COR-L47 (cell line): Measurements from ENCODE around the gene PLXNB3.

Source experiments
- DNase-seq: peaks from one replicate; lab custom pipeline; 2025; lab: John Stamatoyannopoulos, UW

Gene PLXNB3

DNA sequence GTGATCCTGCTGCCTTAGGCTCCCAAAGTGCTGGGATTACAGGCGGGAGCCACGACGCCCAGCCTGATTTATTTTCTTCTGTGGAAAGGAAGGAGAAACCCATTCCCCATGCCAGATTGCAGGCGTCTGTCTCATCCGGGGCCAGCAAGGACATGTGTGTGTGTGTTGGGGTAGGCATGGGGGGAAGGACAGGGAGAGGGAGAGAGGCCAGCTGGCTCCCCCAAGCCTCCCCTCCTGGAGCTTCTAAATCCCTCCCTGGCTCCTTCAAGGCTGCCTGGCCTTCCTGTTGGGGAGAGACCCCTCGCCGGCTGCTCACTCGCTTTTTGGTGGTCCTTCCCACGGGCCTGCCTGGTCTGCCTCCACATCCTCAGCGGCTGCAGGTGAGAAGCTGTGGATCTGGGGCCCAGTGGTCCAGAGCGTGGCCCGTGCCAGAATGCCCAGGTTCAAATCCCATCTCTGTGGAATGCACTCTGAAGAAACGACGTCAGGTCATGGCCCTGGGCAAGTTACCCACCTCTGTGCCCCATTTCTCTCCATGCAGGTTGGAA, 1.3 kb upstream of the PLXNB3 start:
- no peak for DNase-seq

GRCh38 chrX:153763298-153763932, 634 bp upstream of the PLXNB3 start:
- DNase-seq: no peak

- DNase-seq: no peak
Measured at GRCh38 chrX:153764786-153765137, 713 bp downstream of the PLXNB3 start.

- DNase-seq: no peak
Measured at GRCh38 chrX:153765138-153766079, 1.4 kb downstream of the PLXNB3 start.

DNA sequence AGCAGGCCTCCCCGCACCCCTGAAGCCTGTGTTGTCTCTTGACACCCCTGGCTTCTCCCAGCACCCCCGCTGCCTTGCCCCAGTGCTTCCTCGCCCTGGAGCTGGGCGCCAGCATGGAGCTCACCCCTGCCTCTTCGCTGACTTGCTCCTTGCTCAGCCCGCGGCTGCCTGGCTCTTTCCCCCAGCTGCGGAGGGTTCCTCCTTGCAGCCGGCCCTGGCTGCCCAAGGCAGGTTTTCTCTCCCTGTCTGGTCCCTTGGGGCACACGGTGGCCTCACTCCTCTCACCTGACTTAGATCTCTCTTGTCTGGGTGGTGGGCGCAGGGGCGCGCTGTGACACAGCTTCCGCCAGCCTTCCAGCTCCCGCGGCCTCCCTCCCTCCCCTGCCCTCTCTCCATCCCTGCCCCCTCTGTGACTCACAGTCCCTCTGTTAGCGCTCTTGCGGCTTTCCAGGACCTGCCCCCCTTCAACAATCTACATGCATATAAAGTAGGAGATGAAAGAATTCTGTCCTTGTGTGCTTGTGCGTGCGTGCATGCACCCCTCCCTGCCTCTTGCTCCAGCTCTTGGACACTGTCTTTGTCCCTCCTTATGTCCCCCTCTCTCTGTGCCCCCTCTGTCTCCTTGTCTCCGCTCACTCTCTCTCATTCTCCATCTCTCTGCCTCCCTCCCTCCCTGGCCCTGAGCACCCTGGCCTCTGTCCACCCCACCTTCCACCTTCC, 2.2 kb downstream of the PLXNB3 start:
- no peak for DNase-seq

- no peak for DNase-seq
Measured at GRCh38 chrX:153766871-153767673, 3.0 kb downstream of the PLXNB3 start.

GRCh38 chrX:153767674-153768055, 3.6 kb downstream of the PLXNB3 start:
- DNase-seq: no peak

- no peak for DNase-seq
Measured at GRCh38 chrX:153768311-153769157, 4.5 kb downstream of the PLXNB3 start.

- no peak for DNase-seq
Measured at GRCh38 chrX:153769158-153769864, 5.3 kb downstream of the PLXNB3 start.

DNA sequence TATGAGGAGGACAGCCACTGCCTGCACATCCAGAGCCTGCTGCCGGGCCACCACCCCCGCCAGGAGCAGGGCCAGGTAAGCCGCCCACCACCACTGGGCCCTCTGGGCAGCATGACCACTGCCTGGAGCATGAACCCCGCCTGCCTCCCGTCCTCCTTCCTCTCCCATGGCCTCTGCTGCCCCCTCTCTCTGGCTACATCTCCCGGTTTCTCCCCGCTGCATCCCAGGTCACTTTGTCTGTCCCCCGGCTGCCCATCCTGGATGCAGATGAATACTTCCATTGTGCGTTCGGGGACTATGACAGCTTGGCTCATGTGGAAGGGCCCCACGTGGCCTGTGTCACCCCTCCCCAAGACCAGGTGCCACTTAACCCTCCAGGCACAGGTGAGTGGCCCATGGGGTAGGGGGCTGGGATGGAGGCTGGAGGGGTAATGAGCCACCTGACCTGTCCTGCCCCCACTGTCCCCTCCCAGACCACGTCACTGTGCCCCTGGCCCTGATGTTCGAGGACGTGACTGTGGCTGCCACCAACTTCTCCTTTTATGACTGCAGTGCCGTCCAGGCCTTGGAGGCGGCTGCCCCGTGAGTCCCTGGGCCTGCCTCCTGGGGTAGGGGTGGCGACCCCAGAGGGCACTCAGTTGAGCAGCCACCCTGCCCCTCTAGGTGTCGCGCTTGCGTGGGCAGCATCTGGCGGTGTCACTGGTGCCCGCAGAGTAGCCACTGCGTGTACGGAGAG, 6.0 kb downstream of the PLXNB3 start:
- no peak for DNase-seq

DNA sequence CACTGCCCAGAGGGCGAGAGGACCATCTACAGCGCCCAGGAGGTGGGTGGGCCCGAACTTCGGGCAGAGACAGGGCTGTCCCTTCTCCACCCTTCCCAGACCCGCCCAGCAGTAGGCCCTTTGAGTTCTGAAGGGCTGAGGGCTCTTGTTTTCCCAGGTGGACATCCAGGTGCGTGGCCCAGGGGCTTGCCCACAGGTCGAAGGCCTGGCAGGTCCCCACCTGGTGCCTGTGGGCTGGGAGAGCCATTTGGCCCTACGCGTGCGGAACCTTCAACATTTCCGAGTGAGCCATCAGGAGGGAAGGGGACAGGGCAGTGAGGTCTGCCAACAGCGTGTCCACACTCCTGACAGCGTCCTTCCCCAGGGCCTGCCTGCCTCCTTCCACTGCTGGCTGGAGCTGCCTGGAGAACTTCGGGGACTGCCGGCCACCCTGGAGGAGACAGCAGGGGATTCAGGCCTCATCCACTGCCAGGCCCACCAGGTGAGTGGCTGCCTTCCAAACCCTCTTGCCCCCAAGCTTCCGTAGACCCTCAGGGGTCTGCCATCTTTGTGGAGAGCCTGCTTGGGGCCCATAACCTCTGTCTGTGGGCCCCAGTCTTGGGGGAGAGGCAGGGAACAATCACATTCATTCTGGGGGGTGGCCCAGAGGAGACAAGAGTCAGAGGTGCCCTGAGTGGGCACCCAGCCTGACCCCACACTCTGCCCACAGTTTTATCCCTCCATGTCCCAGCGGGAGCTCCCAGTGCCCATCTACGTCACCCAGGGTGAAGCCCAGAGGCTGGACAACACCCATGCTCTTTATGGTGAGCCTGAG, 6.8 kb downstream of the PLXNB3 start:
- DNase-seq: no peak

DNA sequence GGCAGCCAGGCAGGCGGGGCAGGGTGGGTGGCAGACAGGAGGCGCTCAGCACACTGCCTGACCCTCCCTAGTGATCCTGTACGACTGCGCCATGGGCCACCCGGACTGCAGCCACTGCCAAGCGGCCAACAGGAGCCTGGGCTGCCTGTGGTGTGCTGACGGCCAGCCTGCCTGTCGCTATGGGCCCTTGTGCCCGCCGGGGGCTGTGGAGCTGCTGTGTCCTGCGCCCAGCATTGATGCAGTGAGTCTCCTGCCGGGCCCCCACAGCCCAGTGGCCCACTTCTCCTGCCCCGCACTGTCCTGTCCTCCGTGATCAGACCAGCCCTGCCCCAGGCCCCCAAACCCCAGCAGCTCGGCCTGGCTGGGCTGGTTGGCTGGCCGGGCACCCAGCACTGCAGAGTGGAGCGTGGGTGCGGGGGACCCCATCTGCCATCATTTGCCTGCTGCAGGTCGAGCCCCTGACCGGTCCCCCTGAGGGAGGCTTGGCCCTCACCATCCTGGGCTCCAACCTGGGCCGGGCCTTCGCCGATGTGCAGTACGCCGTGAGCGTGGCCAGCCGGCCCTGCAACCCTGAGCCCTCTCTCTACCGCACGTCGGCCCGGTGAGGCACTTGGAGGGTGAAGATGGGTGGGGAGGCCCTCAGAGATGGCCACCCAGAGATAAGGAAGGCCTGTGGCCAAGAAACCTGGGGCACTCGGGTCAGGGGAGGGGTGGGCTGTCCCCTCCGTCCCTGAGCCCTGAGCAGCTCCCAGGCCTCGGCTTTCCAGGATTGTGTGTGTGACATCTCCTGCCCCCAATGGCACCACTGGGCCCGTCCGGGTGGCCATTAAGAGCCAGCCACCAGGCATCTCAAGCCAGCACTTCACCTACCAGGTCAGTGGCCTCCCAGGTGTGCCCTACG, 7.6 kb downstream of the PLXNB3 start:
- no peak for DNase-seq

- DNase-seq: no peak
Measured at GRCh38 chrX:153772316-153773217, 8.5 kb downstream of the PLXNB3 start.

DNA sequence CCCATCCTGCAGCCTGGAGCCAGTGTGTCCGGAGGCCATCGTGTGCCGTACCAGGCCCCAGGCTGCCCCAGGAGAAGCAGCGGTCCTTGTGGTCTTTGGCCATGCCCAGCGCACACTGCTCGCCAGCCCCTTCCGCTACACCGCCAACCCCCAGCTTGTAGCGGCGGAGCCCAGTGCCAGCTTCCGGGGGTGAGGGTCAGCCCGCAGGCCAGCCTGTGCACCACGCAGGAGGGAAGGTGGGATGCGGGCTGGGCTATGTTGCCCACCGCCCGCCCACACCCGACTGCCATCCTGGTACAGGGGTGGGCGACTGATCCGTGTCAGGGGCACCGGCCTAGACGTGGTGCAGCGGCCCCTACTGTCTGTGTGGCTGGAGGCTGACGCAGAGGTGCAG, 9.2 kb downstream of the PLXNB3 start:
- DNase-seq: no peak

GRCh38 chrX:153773741-153774575, 9.9 kb downstream of the PLXNB3 start:
- no peak for DNase-seq
